EH (cell line): ENCODE results near the gene BABAM2.
"Not testable (repeated sequence)": the region's sequence is repeated elsewhere in the genome, so short reads cannot be mapped to it uniquely, and the experiment has no call there.

Experiments
- DNase-seq: peaks from one replicate; pipeline ENCODE4 v3.0.0-alpha.2; 2015; ENCODE audit warnings: low read depth

BABAM2 gene

DNA sequence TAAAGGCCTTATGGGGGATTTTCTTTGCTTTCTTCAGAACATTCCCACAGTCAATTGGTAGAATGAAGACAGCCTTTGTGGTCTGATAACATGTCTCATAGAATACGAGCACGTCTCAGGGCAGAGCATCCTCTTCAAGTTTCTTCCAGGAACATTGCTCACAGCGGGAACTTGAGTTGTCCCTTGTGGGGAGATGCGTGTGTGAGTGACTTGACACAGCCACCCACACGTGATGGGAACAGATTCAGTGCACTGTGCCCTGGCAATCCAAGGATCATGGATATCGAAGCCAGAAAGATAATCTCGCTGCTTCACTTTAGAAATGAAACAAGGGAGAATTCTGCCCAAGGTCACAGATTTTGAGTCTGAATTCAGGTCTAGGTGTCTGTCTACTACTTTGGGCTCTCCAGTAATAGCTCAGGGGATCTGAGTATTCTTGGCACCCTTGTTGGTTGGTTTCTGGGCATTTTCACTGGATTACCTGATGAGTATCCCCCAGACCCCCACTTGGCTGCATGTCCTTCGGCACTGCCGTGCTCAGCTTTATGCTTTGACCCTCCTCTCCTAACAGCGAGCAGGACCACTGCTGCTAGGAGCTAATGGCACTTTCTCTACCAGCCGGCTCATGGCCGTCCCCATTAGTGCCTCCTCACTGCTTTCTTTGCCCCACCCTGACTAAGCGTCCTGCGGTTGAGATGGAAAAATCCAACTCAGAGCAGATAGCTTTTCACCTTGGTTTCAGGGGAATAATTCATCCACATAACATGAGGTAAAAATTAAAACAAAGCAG is 426.2 kb downstream of the BABAM2 start:
- DNase-seq = no peak

DNA sequence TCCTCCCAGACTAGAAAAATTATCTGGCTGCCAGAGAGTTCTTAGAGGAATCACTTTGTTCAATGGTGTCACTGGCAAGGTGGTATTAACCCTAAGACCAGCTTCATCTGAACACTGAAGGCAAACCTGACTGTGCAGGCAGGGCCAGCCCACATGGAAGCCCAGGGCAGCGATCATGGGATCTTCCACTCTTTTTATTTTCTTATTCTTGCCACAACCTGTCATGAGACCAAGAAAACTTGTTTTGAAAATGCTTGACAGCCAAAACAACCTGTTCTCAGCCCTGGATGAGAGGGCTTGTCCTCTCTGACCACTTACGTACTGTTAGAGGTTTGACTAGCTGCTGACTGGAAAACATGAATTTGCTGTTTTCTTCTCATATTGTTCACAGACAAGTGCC is 426.9 kb downstream of the BABAM2 start:
- no peak for DNase-seq

DNA sequence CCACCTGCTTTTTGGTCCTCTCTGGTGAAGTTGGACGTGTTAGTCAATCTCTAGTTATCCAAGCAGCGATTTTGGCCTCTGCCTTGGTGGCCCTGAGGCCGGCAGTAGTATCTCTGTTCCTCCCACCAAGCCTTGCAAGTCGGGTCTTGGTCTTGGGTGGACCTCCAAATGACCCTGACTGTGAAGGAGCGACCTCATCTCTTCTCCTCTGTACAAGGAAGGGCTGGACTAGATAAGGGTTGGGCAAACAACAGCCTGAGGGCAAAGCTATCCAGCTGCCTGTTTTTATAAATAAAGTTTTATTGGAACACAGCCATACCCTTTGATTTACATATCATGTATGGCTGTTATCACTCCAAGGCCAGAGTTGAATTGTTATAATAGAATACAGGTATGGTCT is 427.5 kb downstream of the BABAM2 start:
- DNase-seq = no peak

DNA sequence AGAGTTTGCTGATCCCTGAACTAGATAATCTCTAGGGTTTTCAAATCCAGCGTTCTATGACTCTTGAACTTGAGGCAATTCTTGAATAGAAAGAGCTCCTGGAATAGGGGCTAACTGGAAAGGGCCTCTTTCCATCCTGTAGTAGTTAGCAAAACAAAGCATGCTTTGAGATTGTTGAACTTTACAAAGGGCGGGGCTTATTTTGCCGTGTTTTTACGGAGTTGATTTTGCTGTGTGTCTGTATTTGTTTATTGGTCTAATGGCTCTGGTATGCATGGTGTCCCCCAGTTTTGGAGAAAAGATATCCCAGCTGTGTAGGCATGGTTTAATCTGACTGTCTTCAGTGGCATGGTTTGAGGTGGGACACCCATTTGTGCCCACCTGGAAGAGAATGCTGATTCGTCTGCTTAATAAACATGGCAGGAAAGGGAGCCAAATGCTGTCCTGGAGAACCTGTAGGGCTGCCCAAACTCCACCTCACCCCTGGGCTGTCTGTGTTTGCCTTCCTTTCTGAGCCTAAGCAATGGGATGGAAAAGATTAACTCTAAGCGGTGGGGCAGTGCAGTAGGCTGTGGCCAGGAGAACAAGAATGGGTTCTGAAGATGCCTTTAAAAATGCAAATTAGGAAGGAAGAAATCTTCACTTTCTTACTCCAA is 428.1 kb downstream of the BABAM2 start:
- no peak for DNase-seq

DNA sequence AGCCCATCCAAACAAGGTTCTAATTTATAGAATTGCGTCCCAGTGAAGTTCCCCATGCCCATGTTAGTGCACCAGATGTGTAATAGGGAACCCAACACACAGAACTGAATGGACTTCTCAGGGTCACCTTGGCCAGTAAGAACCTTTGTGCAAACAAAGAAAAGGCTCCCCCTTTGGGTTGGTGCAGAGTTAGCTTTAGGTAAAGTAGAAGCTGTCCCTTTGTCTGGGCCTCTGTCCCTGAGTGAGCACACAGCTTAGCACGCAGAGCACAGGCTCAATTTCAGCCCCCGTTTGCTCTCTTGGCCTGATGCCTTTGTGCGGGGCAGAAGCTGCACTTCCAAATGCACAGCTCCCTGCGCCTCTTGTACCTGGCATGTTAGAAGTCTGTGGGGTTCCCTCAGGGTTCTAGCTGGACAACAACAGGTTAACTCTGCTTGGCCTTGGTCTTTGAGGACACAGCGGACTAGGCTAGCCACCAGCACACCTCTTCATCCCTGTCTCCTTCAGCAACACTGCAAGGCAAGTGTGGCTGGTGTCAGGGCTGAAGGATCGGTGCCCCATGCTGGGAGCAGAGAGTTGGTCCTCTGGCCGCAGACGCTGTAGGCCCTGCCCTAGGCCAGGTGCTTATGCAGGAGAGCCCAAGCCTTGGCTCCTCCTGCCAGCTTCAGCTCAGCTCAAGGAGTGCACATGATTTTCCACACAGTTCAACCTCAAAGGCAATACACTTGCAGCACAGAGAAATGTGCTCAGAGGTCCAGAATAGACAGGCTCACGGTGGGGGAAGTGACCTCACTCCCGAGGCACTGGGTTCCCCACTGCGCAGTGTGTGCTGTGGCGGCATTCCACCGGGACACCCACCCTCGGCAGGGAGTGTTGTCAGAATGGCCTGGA is 428.8 kb downstream of the BABAM2 start:
- DNase-seq = peak; percentile 27

DNA sequence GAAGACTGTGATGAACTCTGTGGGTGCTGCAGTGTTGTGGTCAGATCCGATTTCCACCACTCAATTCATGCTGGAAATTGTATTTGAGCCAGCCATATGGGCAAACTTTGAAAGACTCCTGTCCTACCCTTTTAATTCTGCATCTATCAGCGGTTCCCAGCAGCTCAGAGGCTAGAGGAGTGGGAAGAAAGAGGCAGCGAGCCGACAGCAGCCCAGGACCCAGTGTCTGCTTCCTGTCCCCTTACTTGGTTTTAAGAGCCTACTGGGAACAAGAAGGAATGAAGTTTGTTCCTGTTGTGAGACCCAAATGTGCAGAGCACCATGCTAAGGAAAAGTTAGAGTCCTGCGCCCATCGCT is 429.5 kb downstream of the BABAM2 start:
- no peak for DNase-seq

DNA sequence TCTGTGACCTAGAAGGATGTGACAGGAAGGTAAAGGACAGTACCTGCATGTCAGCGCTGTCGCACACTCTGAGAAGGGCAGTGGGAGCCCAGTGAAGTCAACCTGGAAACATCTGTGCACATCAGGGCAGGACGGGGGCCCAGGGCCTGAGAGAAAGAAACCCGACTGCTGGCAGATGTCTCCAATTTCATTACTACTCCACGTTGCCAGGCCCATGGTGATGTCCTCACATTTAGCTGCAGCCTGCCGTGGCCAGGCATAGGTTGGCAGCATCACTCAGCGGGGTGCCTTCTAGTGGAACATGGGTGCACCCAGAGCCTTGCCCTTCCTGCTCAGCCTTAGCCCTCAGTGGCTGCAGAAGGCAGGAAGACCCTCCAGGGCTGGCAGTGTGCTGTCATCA is 429.8 kb downstream of the BABAM2 start:
- DNase-seq = no peak

DNA sequence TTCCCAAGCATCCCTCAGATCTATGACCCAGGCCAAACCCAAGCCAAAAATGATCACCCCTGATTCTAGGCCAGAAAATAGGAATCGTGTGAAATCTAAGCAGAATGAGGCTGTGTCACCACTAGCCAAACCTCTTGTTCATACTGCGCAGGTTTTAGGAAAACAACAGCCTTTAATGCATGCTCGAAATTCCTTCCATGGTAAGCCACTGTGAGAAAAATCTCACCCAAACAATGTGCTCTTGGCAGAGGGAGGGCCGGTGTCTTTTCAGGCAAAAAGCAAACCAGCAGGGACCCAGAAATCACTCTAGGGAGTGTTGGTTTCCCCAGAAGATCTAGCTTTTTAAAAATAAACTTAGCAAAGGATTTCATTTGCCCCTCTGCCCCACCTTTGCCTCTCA is 430.9 kb downstream of the BABAM2 start:
- peak; percentile 88 for DNase-seq

DNA sequence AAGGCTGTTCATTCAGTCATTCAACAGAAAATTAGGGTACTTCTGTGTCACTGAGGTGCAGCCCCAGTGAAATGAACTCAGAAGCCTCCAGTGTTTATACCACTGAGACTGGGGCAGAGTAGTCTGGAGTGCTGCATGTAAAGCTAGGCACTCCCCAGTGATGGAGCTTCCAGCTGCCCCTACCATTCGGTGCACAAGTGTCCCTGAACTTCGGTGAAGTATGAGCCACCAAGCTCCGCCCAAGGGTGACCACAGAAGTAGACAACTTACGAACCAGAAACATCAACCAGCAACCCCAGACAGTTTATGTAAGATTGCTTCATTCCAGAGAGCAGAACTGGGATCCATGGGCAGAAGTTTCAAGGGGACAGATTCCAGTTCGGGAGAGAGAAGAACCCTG is 431.5 kb downstream of the BABAM2 start:
- DNase-seq = no peak

DNA sequence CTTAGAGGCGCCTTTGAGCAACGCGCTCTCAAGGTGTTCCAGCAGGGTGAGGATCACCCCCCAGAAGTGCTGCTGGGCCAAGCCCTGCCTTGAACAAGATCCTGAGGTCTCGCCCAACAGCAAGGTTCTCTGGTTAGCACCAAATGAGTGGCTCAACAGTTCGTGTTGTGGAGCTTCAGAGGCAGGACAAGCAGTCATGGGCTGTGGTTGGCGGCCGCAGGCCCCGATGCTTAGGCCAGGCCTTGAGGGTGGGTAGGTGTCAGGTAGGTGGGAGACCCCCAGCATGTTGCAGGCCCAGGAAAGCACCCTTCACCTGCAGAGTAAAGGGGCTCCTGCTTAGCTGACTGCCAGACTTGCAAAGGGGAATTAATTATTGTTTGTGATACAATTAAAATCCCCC is 431.9 kb downstream of the BABAM2 start:
- DNase-seq = no peak

DNA sequence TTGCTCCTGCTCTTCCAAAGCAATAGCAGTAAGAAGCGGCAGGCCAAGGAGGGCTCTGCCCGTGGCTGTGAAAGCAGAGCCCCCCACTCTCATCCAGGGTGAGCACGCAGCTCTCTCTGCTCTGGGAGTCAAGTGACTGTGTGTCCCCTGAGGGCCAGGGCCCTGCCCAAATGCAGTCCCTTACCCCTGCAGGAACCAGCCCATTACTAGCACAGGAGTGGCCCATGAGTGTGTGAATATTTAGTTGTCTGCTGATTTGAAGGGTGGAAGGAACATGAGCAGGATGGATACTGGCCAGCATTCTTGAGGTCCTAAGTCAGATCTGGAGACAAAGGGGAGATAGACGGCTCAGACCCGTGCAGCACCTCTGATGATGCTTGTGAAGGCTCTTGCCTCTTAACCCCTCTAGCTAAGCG is 432.5 kb downstream of the BABAM2 start:
- peak; percentile 54 for DNase-seq

DNA sequence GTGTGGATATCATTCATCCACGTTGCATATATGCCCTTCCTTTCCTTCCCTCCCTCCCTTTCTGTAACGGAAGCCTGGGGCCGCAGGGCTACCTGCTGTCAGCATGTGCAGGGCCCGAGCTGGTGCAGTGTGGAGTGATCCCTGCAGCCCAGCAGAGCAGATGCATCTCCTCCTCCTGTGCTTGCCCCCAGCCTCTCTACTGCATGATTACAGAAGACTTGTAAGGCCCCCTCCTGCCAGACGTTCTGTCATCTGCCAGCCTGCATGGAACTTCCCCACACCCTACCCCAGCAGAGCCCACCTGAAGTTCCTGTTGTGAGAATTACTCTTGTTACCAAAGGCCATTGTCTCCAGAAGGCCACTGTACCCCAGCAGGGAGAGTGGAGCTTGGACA is 434.6 kb downstream of the BABAM2 start:
- no peak for DNase-seq

DNA sequence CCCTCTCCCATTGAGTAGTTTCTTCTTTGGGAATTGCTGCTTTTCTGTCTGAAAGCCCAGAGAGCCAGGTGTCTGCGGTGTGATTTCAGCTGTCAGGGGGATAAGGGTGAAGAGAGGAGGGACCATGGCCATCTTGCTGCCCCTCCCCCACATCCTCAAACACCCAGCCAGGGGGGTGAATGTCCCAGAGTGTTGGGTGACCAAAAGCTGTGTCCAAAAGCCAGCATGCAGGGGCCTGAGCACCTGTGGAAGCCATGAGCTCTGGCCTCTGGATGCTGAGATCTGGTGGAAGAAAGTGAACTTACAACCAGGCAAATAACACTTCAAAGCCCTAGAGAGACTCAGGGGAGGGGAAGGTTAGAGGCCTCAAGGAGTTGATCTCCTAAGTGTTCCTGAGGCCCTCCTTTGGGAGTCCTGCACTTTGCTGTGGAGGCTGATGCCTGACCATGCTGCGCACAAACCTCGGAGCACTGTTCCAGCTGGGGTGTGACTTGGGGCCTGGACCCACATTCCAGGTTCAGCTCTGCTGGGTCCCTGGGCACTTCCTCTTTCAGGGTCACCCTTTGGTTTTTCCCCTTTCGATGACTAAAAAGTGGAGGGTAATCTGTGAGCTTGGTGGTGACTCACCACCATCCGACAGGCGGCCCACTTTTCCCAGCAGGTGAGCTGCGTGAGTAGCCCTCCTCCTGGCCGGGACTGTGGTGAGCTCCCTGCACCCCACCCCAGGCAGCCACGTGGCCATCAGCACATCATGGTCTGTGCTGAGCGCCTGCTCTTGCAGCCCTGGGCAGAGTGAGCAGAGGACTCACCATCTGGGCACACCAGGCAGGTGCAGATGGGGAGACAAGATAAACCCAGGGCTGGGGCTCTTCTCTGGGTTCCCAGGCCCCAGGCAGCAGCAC is 435.3 kb downstream of the BABAM2 start:
- DNase-seq = no peak

DNA sequence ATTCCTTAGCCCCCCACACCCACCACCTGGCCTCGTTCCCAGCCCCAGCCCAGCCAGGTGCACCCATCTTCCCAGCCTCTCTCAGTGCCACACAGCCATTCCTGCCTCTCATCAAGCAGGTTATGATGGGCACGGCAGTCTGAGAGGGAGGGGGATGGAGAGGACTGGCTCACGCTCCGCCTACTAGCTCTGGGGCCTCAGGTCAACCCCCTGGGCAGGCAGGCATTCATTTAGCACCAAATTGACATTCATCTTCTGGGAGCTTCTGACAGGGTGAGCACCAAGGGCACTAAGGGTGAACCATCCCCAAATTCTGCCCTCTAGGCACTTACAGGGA is 435.9 kb downstream of the BABAM2 start:
- no peak for DNase-seq

DNA sequence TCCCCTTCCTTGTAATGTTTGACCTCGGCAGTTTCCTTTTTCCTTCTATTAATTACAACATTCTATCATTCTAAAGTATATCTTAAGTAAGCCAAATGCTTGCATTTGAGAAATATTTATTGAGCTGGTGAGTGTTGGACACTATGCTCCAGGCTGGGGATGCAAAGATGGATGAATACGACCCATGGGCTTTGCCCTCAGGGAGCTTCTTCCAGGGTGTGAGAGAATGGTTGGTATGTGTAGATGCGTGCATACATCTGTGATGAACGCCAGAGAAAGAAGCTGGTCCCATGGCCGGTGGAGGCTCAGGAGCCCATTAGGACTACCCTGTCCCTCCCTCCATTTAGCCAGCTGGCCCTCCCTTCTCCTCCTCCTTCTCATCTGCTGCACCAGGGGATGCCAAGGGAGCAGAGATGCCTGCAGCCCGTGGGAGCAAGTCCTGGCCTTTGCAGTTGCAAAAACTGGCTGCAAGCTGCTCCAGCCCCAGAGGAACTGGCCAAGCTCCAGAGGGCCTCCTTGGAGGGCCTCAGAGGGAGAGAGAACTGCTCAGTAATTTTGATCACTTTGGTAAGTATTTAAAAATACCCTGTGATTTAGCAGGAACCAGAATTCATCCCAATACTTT is 436.5 kb downstream of the BABAM2 start:
- DNase-seq = peak; percentile 36

DNA sequence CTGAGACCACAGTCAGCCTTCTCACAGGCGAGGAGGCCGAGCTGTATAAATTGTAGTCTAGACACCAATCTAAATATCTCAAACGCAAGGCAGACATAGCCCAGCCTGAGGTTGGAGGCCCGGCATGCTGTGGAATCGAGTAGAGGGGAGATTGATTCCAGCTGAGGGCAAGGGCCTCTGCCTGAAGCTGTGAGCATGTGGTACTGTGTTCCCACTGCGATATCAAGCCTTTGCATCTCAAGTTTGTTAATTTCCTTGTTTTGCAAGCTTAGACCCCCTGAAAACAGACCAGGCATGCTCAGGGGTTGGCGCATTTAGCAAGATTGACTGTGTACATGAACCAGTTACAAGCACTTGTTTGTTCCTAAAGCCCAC is 437.0 kb downstream of the BABAM2 start:
- no peak for DNase-seq

DNA sequence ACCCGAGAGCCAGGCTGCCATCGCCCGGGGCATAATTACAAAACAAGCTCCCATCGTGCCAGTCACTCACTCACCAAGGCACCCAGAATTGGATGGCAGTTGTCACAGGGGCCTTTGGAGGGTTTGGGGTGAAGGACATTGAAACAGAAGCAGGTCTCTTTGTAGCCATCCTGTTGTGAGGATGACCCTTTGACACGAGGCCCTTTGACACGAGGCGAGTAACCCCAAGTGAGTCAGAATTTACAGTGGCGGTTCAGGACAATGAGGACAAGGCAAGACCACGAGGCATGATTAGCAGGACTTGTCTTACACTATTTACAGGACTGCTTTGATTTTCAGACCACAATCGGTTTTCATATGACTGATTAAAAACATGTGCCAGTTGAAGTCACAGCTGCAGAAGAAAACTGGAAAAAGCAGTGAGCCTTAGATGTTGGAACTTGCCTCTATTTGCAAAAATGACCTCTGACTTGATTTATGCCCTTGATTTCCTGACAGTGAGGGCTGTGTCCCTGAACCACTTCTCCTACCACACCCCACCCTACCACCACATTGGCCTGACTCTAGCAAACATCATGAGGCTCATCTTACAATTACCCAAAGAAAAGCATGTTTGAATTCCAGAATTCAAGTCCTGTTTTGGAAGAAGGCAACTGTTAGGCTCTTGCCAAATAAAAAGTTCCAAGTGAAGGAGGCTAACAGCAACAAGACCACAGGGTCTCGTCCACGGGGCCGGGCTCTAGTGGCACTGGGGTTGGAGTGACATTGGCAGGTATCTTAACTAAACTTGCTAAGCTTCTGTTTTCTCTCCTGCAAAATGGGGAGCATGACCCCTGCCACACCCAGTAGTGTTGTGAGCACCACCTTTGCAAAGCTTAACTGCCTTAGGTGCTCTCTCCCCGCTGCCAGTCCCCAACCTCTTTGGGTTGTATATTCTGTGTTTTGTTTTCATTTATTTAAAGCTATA is 437.7 kb downstream of the BABAM2 start:
- peak; percentile 66 for DNase-seq

DNA sequence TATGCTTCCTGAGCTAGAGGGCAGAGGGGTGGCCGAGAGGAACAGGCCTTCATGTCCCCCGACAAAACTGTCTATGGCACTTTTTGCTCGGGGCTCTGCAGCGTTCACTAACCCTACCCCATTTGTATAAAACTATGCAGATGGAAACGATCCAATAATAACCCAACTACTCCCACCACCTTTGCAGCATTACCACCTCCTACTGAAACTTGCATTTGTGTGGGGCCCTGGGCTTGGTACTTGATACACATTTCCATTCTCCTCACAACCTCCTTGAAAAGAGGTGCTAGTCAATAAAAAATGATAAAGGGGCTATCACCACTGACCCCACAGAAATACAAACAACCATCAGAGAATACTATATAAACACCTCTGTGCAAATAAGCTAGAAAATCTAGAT is 438.7 kb downstream of the BABAM2 start:
- no peak for DNase-seq

DNA sequence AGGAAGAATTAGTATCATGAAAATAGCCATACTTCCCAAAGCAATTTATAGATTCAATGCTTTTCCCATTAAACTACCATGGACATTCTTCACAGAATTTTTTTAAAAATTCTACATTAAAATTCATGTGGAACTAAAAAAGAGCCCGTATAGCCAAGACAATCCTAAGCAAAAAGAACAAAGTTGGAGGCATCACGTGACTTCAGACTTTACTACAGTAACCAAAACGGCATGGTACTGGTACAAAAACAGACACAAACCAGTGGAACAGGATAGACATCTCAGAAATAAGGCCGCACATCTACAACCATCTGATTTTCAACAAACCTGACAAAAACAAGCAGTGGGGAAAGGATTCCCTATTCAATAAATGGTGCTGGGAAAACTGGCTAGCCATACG is 440.2 kb downstream of the BABAM2 start:
- DNase-seq = not testable (repeated sequence)

DNA sequence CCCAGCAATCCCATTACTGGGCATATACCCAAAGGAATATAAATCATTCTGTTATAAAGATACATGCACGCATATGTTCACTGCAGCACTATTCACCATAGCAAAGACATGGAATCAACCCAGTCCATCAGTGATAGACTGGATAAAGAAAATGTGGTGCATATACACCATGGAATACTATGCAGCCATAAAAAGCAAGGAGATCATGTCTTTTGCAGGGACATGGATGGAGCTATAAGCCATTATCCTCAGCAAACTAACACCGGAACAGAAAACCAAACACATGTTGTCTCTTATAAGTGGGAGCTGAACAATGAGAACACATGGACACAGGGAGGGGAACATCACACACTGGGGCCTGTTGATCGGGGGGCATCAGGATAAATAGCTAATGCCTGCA is 441.3 kb downstream of the BABAM2 start:
- DNase-seq = not testable (repeated sequence)
